Mammary epithelial cell (primary cell): ENCODE measurements around the gene SUPT4H1.

Source experiments
- EZH2 ChIP-seq: IDR thresholded peaks from 2 replicates; pipeline ENCODE4 v1.6.1; 2012; ENCODE audit warnings: low read length, inconsistent platforms, borderline replicate concordance
- TF ChIP-seq, protein P1 (sequence below), 2 donors: IDR thresholded peaks in 1 of 2; conservative IDR thresholded peaks in 1 of 2; 2 replicates each; pipeline ENCODE4 v1.5.1; 2011 to 2012; ENCODE audit warnings: inconsistent platforms in 2 of 2, low read length in 2 of 2, mild to moderate bottlenecking in 2 of 2, control low read depth in 1 of 2, low read depth in 1 of 2; ENCODE audit not compliant: insufficient read depth in 1 of 2; ENCODE audit errors: extremely low read depth in 1 of 2

DNA sequence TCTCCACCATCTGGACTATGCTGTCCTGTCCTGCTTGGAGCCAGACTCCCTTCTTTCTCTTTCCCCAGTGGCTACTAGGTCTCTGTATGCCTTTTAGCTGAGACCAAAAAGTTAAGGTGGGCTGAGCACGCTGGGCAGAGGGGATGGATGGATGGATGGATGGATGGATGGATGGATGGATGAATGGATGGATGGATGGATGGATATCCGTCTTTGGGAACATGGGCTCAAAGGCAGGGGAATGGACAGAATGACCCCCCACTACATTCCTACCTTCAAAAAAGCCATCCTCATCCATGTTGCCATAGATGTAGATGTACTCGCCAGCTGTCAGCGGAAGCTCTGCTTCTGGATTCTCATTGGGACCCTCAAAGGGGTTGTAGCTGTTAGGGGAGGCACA is 36.3 kb downstream of the SUPT4H1 start:
- TF ChIP-seq, protein P1, sequence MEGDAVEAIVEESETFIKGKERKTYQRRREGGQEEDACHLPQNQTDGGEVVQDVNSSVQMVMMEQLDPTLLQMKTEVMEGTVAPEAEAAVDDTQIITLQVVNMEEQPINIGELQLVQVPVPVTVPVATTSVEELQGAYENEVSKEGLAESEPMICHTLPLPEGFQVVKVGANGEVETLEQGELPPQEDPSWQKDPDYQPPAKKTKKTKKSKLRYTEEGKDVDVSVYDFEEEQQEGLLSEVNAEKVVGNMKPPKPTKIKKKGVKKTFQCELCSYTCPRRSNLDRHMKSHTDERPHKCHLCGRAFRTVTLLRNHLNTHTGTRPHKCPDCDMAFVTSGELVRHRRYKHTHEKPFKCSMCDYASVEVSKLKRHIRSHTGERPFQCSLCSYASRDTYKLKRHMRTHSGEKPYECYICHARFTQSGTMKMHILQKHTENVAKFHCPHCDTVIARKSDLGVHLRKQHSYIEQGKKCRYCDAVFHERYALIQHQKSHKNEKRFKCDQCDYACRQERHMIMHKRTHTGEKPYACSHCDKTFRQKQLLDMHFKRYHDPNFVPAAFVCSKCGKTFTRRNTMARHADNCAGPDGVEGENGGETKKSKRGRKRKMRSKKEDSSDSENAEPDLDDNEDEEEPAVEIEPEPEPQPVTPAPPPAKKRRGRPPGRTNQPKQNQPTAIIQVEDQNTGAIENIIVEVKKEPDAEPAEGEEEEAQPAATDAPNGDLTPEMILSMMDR (conservative IDR thresholded peaks at IDR 0.05 in 1 of 2, IDR thresholded peaks at IDR 0.05 in 1 of 2; ENCODE audit: extremely low read depth in 1 of 2, insufficient read depth in 1 of 2, low read depth in 1 of 2, low read length in 2 of 2), result no peak
- TF ChIP-seq EZH2, result no peak
